Measurements from ENCODE around the gene SYT13. TPM values are rescaled to one million over a fixed set of nuclear protein-coding genes. Genes with fewer than 3 reads are reported as not detected.
"Not testable (repeated sequence)": the region's sequence is repeated elsewhere in the genome, so short reads cannot be mapped to it uniquely, and the experiment has no call there.

The SYT13 gene
- total RNA-seq, 1 donor from 2014 or later: 6.4 TPM

DNA sequence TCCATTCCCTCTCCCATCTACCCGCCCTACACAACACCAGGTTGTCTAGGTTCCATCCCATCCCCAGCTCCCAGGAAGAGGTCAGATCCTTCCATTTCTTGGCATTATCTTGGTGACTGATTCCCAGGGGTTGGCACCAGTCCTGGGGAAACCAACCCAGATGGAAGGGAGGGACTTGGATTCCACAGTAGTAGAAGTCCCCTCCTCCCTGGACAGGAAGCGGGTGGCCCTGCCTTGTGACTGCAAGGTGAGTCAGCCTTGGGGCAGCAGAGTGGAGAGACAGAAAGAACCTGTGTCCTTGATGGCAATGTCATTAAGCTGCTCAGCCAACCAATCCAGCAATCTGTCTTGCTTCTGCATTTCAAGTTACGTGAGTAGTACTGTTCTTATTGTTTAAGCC, 26.5 kb downstream of the SYT13 start:
- DNase-seq (no peak), ATAC-seq (ENCODE audit: poor library complexity) (no peak)
- intact Hi-C loops (cut with DNase I): no loop called here

DNA sequence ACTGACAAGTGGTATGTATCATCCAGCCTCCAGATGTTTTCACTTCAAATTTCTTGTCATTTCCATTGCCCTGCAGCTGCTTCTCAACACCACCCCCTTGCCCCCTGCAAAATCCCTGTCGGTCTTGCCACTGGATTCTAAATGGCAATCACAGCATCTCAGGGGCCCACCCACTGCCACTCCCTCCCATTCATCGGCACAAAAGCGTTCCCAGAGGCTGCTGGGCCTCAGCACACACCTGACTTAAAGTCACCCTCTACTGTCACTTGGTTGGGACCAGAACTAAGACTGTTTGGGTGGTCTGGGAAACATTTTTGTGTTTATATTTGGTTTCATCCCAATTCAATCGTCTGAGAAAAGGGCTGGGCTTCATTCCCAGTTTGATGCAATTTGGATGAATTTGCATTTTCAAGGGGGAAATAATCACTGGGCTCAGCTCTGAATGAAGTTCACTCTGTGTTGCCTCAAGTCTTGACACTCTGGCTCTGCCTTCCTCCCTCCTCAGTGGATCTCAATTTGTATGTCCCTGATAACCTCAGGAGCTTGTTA, 27.1 kb downstream of the SYT13 start:
- ATAC-seq (ENCODE audit: poor library complexity): no peak
- DNase-seq: no peak
- intact Hi-C loops (cut with DNase I): no loop called here

DNA sequence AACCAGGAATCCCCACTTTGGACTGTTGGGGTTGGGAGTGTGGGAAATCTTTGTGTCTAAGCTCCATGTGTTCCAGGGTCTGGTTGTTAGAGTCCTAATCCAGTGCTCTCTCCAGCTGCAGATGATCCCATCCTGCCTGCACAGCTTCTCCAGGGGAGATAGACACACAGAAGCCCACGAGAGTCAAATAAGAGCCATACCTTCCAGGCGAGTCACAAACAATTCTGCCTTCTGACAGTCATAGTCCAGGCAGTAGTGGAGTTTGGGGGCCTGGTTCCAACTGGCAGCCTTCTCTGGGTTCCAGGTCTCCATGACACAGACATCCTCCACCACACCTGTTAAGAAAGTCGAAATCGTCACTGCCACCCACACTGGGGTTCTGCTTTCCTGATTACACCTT, 32.1 kb downstream of the SYT13 start:
- DNase-seq (no peak), ATAC-seq (ENCODE audit: poor library complexity) (no peak)
- intact Hi-C loops (cut with DNase I): no loop called here

DNA sequence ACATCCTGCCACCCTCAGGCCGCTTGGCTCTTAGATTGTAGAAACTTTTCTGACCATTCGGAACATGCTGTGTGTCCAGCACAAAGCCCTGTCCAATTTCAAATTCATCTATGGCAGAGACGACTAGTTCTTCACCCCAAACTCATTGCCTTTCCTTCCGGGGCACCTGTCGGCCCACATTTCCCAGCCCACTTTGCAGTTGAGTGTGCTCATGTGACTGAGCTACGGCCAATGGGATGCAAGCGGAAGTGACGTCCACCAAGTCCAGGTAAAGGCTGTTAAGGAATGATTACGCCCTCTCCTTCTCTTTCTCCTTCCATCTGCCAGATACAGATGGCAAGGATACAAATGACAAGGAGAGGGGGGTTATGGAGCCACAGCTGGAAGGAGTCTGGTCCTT, 32.5 kb downstream of the SYT13 start:
- DNase-seq: no peak
- intact Hi-C loops (cut with DNase I): no loop called here
- no peak for ATAC-seq (ENCODE audit: poor library complexity)

DNA sequence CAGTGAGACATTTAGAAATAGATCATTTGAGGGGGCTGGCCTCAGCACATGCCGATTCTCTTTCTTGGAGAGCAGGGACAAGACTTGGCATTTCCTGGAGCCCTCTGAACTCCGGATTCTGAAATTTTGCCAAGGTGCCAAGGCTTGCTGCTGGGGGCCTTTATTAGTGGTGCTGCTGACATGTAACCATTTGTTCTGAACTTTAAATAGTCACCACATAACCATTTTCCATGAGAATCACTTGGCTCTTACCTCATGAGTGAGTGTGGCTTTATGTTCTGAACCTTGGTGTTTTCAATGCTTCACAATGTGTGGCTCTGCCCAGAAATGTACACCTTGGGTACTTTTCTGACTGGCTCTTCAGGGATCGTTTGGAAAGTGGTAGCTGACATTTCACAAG, 33.3 kb downstream of the SYT13 start:
- DNase-seq (no peak), ATAC-seq (ENCODE audit: poor library complexity) (no peak)
- intact Hi-C loops (cut with DNase I): no loop called here

DNA sequence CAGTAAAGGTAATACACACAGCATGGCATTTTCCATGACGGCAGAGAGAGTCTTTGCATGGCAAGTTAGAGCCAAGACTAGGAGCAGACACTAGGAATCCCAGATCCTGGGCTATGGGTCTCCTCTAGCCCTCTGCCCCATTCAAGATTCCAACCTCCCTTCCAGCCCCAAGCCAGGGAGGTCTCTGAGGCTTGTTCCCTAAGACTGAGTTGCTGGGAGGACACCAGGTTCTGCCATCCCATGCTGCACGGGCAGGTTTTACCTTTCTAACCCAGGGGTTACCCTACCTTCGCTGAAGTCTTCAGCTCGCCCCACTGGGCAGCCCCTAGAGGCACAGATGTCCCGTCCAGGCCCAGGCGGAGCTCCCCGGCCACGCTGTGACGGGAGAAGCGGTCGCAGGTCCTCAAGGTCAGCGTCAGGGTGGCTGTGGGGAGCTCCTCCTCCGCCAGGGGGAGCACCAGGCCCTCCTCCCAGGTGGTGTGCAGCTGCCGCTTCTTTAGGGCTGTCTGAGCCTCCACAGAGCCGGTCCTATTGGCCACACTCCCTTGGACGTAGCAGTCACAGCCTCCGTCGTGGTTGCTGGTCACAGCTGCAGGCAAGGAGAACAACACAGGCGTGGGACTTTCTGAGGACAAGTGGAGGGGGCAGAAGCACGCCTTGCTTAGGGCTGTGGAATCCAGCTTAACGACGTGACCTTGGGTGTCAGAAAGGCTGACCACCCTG, 33.8 kb downstream of the SYT13 start:
- ATAC-seq (ENCODE audit: poor library complexity) (peak; percentile 95), DNase-seq (peak; percentile 76)
- intact Hi-C loops (cut with DNase I): no loop called here

DNA sequence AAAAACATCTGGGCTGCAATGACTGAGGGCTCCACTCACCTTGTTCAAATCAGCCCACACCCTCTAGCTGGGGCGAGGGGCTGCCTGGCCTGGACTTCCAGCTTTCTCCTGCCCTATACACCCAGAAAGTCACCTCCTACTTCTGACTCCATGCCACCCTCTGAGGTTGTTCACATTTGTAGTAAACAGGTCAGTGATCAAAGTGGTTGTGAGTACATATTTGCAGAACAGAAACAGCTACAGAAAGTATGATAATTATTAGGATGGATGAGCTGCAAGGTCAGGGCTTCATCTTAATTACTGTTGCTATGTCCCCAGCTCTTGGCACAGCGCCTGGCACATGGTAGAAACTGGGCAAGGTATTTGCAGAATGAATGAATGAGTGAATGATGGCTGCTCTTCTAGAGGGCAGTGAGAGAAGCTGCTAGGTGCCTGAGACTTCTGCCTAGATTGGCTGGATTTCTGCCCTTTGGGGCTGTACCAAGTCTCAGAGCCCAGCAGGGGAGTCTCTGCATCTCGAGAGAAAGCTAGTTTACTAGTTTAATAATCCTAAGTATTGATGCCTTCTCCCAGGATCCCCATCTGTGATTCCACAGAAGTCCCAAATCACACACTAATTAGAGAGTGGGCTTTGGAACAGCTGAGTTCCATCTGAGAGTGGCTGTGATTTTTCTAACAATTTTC, 36.0 kb downstream of the SYT13 start:
- intact Hi-C loops (cut with DNase I): no loop called here

DNA sequence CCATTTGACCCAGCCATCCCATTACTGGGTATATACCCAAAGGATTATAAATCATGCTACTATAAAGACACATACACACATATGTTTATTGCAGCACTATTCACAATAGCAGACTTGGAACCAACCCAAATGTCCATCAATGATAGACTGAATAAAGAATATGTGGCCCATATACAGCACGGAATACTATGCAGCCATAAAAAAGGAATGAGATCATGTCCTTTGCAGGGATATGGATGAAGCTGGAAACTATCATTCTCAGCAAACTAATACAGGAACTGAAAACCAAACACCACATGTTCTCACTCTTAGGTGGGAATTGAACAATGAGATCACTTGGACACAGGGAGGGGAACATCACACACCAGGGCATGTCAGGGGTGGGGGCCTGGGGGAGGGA, 36.8 kb downstream of the SYT13 start:
- DNase-seq; ATAC-seq (ENCODE audit: poor library complexity); intact Hi-C loops (cut with DNase I): not testable (repeated sequence)

More for the DNA sequence above, 36.0 kb downstream of the SYT13 start:
- ATAC-seq (ENCODE audit: poor library complexity) (no peak), DNase-seq (no peak)

DNA sequence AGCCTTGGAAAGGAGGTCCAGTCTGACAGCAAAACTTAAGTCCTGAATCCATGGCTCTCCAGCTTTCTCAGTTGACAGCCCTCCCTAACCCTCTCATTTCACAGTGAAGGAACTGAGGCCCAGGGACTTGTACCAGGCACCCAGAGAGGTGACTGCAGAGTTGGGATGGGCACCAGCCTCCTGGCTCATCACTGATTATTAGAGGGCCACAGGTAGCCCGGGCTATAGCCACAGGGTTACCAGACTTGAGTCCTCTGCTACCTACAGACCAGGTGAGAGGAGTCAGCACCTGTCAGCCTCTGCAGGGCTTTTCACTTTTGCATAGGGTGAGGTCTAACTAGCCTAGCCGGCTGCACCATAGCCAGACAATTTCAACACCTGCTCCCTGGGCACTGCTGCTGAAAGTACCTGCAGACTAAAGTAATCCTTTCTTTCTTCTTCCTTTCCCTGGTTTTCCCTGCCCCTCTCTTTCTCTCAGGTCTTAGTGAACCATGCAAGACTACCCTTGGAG, 37.6 kb downstream of the SYT13 start:
- DNase-seq (no peak), ATAC-seq (ENCODE audit: poor library complexity) (no peak)
- intact Hi-C loops (cut with DNase I): no loop called here

DNA sequence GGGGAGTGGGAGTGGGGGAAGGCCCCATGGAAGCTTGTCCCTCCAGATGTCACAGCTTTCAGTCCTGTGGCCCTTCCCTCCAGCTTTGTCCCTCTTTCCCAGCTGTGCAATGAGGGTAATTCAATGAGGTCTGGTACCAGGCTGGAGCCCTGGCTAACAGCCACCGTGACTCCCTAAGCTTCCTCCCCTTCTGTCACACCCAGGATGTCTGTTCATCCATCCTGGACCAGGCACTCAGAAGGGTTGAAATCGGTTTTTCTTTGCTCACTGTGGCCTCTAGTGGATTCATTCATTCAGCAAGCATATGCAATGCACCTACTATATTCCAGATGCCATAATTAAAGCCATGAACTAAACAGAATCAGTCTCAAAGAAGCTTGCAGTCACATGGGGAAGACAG, 38.7 kb downstream of the SYT13 start:
- intact Hi-C loops (cut with DNase I): no loop called here
- DNase-seq (no peak), ATAC-seq (ENCODE audit: poor library complexity) (no peak)

DNA sequence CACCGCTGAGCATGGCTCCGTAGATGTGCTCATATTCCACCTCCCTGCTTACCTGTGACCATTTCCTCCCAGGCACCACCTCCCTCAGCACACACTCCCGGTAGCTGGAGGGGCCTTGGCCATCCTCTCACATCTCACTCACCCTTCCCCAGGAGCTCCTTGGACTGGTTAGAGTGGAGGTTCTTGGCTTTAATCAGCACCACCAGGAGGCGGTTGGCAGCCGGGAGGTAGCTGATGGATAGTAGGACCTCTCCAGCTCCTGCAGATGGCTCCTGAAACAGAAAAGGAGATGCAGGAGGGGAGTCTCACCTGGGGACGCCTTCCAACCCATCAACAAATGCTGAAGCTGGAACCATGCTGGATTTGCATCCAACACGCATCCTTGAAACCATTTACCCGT, 39.9 kb downstream of the SYT13 start:
- no peak for ATAC-seq (ENCODE audit: poor library complexity)
- DNase-seq: no peak
- intact Hi-C loops (cut with DNase I): no loop called here

DNA sequence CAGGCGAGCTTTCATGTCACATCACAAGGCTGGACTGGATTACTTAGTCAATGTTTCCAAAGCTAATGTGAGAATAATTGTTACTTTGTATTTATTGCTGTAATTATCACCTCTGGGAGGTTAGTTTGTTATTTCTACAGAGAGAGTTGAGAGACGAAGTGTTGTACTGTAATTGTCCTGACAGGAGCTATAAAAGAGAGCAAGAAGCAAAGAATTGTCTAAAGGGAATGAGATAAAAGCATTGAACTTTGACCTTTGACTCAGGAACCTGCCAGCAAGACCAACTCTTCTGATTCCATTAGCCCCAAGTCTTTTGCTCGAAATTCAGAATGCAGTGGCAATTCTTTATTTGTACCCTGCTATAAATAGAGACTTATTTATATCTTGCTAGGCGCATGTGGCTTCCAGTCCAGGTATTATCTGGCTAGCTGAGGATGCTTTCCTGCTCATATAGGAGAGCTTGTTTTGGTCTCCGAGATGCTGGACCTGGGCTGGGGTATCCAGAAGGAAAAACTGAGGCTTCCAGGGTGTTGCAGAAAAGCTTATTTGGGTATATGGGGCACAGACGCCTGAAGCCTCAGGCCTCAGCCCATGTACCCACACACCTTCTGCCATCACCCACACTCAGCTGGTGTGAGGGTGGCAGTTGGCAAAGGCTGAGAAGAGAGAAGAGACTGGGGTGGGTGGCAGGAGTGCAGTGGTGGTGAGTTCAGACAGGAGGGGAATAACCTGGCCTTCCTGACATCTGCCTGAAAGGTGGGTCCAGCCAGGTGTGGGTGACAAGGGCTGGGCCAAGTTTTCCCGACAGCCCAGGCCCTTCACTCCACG, 40.7 kb downstream of the SYT13 start:
- ATAC-seq (ENCODE audit: poor library complexity) (peak; percentile 56), DNase-seq (no peak)
- intact Hi-C loops (cut with DNase I): no loop called here

DNA sequence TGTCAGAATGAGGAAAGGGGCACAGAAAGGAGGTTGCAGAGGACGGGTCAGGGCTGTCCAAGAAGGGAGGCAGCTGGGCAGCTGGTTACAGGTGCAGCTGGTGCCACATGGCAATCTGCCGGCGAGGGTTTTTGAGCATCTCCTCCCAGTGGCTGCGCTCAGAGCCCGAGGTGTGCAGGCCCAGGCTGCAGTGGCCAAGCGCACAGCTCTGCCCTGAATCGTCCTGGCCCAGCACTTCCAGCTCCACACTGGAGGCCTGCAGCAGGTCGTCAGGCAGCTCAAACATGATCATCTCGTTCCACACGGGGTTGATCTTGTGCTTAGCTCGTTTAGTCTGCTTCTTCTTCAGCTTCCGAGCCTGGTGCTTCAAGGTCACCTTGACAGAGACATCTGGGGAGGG, 42.2 kb downstream of the SYT13 start:
- ATAC-seq (ENCODE audit: poor library complexity): no peak

DNA sequence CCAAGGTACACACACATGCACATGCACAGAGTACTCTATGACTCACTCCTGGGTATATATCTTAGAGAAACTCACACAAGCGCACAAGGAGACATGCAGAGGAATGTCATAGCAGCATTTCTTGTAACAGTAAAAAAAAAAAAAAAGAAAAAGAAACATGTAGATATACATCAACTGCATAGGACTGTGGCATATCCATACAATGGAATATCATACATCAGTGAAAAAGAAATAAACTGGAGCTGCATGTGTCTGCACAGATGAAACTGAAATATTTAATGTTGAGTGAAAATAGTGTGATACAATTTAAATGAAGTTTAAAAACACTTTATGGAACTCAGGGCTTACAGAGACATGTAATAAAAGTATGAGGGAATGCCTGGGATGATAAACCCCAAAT, 46.4 kb downstream of the SYT13 start:
- no peak for ATAC-seq (ENCODE audit: poor library complexity)
- no peak for DNase-seq
- intact Hi-C loops (cut with DNase I): no loop called here

More for the DNA sequence above, 42.2 kb downstream of the SYT13 start:
- no peak for DNase-seq
- intact Hi-C loops (cut with DNase I): no loop called here

DNA sequence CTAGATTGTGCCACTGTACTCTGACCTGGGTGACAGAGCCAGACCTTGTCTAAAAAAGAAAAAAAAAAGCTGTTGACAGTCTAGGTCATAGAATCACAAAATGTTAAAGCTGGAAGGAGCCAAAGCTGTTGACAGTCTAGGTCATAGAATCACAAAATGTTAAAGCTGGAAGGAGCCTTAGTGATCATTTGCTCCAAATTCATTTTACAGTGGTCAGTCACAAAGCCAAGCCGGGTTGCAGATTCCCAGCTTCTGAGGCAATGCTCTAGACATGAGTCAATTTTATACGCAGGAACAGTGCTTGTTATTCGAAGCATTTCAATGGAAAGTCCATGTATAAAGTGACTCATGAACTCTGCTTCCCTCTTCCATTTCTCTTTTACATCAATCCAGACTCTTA, 47.4 kb downstream of the SYT13 start:
- ATAC-seq (ENCODE audit: poor library complexity) (peak; percentile 68), DNase-seq (no peak)
- intact Hi-C loops (cut with DNase I): no loop called here

DNA sequence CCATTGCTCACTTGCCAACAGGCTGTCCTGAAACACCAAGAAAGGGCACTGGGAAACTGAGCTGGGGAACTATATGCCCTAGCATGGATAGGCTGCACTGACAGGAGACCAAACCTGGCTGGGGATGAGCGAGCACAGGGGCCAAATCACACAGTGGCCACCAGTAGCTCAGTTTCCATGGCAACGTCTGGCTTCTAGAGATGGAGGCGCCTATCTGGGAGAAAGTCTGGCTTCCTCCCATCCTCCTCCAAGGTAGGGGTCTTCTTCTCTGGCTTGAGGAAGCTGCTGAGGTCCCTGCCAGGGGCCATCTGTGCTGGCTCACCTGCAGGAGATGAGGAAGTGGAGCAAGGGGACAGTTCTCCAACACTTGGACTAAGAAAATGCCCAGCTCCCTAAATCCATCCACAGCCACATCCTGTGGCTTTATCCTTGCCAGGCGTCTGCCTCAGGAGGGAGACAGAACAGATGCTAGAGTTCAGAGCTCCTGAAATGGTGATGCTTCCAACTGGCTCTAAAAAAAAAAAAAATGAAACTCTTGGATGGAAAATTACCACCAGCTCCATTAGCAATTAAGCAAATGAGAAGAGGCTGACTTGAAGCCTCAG, 48.3 kb downstream of the SYT13 start:
- intact Hi-C loops (cut with DNase I): no loop called here
- no peak for DNase-seq
- ATAC-seq (ENCODE audit: poor library complexity): peak; percentile 49

DNA sequence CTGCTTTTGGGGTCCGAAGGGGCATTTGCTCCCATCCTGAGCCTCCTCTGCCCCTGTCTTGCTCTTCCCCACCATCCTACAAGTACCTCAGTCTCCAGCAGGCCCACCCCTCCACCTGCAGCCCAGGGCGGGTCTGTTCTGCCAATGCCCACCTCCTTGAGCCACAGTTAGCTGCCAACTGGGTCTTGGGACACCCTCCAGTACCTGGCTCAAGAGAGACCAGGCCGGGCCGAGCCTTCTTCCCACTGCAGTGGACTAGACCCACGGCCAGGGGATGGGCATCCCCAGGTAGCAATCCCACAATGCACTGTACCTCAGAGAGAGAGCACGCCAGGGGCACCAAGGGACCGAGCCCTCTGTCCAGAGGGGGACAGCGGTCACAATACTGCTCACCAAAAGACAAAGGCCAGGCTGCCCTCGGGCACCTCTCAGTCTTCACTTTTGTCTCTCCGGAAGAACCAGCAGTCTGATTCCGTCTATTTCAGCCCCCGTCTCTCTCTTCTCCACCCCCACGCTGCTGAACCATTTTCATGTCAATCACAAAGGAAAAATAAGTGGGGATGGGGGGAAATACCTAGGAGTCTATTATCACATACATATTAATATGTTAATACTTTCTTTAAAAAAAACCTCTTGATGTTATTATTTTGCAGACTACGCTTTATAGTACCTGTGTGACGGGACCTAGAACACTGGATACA, 51.7 kb downstream of the SYT13 start:
- DNase-seq (no peak), ATAC-seq (ENCODE audit: poor library complexity) (no peak)
- intact Hi-C loops (cut with DNase I): loop anchor here (5.0 kb wide), 1 partner anchor 122 kb away; no protein-coding TSS in a partner anchor

DNA sequence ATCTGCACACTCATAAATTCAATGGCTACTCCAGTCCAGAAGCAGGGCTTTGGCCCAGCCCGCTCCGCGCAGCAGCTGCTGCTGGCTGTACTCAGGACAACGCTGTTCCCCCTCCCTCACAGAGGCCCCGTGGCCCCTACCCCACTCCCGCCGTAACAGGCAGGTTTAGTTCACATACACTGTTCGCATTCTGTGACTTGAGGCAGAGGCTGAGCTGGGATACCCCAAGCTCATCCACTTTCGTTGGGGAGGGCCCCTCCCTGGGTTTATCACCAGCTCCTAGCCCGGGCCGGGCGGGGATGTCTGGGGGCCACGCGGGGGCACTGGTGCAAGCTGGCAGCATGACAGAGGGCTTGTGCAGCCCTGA, 52.4 kb downstream of the SYT13 start:
- DNase-seq (no peak), ATAC-seq (ENCODE audit: poor library complexity) (peak; percentile 14)
- intact Hi-C loops (cut with DNase I): loop anchor here (5.0 kb wide), 1 partner anchor 121 kb away; no protein-coding TSS in a partner anchor

Data from Right ventricle myocardium superior (tissue), 1 donor.